Measurements from ENCODE around the gene DLGAP1.
"Not testable (repeated sequence)": the region's sequence is repeated elsewhere in the genome, so short reads cannot be mapped to it uniquely, and the experiment has no call there.

Gene DLGAP1

GRCh38 chr18:3478262-3478978 lies 976.7 kb downstream of the DLGAP1 start:
- H3K27ac ChIP-seq (ENCODE audit: low read depth, low read length) = no peak overlapping the region
- TF ChIP-seq EZH2phosphoT487 (conservative IDR thresholded peaks at IDR 0.05; ENCODE audit: low read length) (no peak), CTCF (IDR thresholded peaks at IDR 0.05; ENCODE audit: insufficient read depth, low read length, poor library complexity, severe bottlenecking) (no peak)
- no peak overlapping the region for H3K4me3 ChIP-seq (ENCODE audit: insufficient read depth, low read length, poor library complexity, severe bottlenecking)
- no peaks in the 10 kb centered on the region for H3K79me2 ChIP-seq (ENCODE audit: insufficient read depth, low read length)
- H2AFZ ChIP-seq (ENCODE audit: low read depth, low read length, severe bottlenecking) = no peak overlapping the region
- H3K9me2 ChIP-seq (replicated peaks; ENCODE audit: insufficient read depth, low read length) = no peaks in the 10 kb centered on the region
- no peak overlapping the region for H3K4me2 ChIP-seq (ENCODE audit: low read depth, low read length, poor library complexity, severe bottlenecking)
- H3K9me3 ChIP-seq (ENCODE audit: insufficient read depth, low read length) = no peaks in the 10 kb centered on the region
- no peaks in the 10 kb centered on the region for H3K36me3 ChIP-seq (ENCODE audit: low read length)
- no peaks in the 10 kb centered on the region for H3K27me3 ChIP-seq (ENCODE audit: low read length)
- H3F3A ChIP-seq (ENCODE audit: insufficient read depth) = no peaks in the 10 kb centered on the region
- H3K9ac ChIP-seq (ENCODE audit: low read length) = no peak overlapping the region
- no peaks in the 10 kb centered on the region for H4K20me1 ChIP-seq (ENCODE audit: low read depth, low read length)

- no peak overlapping the region for H3K4me2 ChIP-seq (ENCODE audit: low read depth, low read length, poor library complexity, severe bottlenecking)
- H2AFZ ChIP-seq (ENCODE audit: low read depth, low read length, severe bottlenecking) = no peak overlapping the region
- no peaks in the 10 kb centered on the region for H3K79me2 ChIP-seq (ENCODE audit: insufficient read depth, low read length)
- TF ChIP-seq EZH2phosphoT487 (conservative IDR thresholded peaks at IDR 0.05; ENCODE audit: low read length) (no peak), CTCF (IDR thresholded peaks at IDR 0.05; ENCODE audit: insufficient read depth, low read length, poor library complexity, severe bottlenecking) (no peak)
- no peaks in the 10 kb centered on the region for H3K36me3 ChIP-seq (ENCODE audit: low read length)
- H3K4me3 ChIP-seq (ENCODE audit: insufficient read depth, low read length, poor library complexity, severe bottlenecking) = no peak overlapping the region
- H3K27ac ChIP-seq (ENCODE audit: low read depth, low read length) = no peak overlapping the region
- no peaks in the 10 kb centered on the region for H4K20me1 ChIP-seq (ENCODE audit: low read depth, low read length)
- no peak overlapping the region for H3K9ac ChIP-seq (ENCODE audit: low read length)
- no peaks in the 10 kb centered on the region for H3F3A ChIP-seq (ENCODE audit: insufficient read depth)
- no peaks in the 10 kb centered on the region for H3K9me3 ChIP-seq (ENCODE audit: insufficient read depth, low read length)
- H3K9me2 ChIP-seq (replicated peaks; ENCODE audit: insufficient read depth, low read length) = no peaks in the 10 kb centered on the region
- no peaks in the 10 kb centered on the region for H3K27me3 ChIP-seq (ENCODE audit: low read length)
Observed at GRCh38 chr18:3472681-3473544, 982.2 kb downstream of the DLGAP1 start.

GRCh38 chr18:3472121-3472520 lies 983.0 kb downstream of the DLGAP1 start:
- not testable (repeated sequence) for H3K27ac ChIP-seq (ENCODE audit: low read depth, low read length); H3K27me3 ChIP-seq (ENCODE audit: low read length); H3K4me2 ChIP-seq (ENCODE audit: low read depth, low read length, poor library complexity, severe bottlenecking); H3K79me2 ChIP-seq (ENCODE audit: insufficient read depth, low read length); H3F3A ChIP-seq (ENCODE audit: insufficient read depth); H2AFZ ChIP-seq (ENCODE audit: low read depth, low read length, severe bottlenecking); H3K9ac ChIP-seq (ENCODE audit: low read length); H3K4me3 ChIP-seq (ENCODE audit: insufficient read depth, low read length, poor library complexity, severe bottlenecking); H3K9me2 ChIP-seq (replicated peaks; ENCODE audit: insufficient read depth, low read length); H4K20me1 ChIP-seq (ENCODE audit: low read depth, low read length); H3K36me3 ChIP-seq (ENCODE audit: low read length); H3K9me3 ChIP-seq (ENCODE audit: insufficient read depth, low read length)

GRCh38 chr18:3471141-3471648 lies 983.9 kb downstream of the DLGAP1 start:
- Histone ChIP-seq H3K9me3 (ENCODE audit: insufficient read depth, low read length) (no peaks in the 10 kb centered on the region), H3K27ac (ENCODE audit: low read depth, low read length) (no peak overlapping the region), H3K36me3 (ENCODE audit: low read length) (no peaks in the 10 kb centered on the region), H3K9ac (ENCODE audit: low read length) (no peak overlapping the region), H2AFZ (ENCODE audit: low read depth, low read length, severe bottlenecking) (no peak overlapping the region), H3K79me2 (ENCODE audit: insufficient read depth, low read length) (no peaks in the 10 kb centered on the region), H3K27me3 (ENCODE audit: low read length) (no peaks in the 10 kb centered on the region), H3F3A (ENCODE audit: insufficient read depth) (no peaks in the 10 kb centered on the region), H4K20me1 (ENCODE audit: low read depth, low read length) (no peaks in the 10 kb centered on the region), H3K4me2 (ENCODE audit: low read depth, low read length, poor library complexity, severe bottlenecking) (no peak overlapping the region), H3K9me2 (replicated peaks; ENCODE audit: insufficient read depth, low read length) (no peaks in the 10 kb centered on the region), H3K4me3 (ENCODE audit: insufficient read depth, low read length, poor library complexity, severe bottlenecking) (no peak overlapping the region)
- TF ChIP-seq CTCF (IDR thresholded peaks at IDR 0.05; ENCODE audit: insufficient read depth, low read length, poor library complexity, severe bottlenecking) (no peak), EZH2phosphoT487 (conservative IDR thresholded peaks at IDR 0.05; ENCODE audit: low read length) (no peak)
